HEK293 (cell line): ENCODE data around the gene TNFSF12.

ENCODE experiments used
- ZNF335 ChIP-seq: fragments of 450-650 bp; formaldehyde crosslinking; conservative IDR thresholded peaks from 2 replicates; pipeline ENCODE4 v1.5.1; 2016; ENCODE audit warnings: missing biosample characterization, missing genetic modification characterization
- TF ChIP-seq, protein P1 (sequence below): fragments of 450-650 bp; formaldehyde crosslinking; IDR thresholded peaks from 2 replicates; pipeline ENCODE4 v1.5.1; 2016; ENCODE audit warnings: missing biosample characterization, missing genetic modification characterization

- no peak for TF ChIP-seq ZNF335
- TF ChIP-seq, protein P1, sequence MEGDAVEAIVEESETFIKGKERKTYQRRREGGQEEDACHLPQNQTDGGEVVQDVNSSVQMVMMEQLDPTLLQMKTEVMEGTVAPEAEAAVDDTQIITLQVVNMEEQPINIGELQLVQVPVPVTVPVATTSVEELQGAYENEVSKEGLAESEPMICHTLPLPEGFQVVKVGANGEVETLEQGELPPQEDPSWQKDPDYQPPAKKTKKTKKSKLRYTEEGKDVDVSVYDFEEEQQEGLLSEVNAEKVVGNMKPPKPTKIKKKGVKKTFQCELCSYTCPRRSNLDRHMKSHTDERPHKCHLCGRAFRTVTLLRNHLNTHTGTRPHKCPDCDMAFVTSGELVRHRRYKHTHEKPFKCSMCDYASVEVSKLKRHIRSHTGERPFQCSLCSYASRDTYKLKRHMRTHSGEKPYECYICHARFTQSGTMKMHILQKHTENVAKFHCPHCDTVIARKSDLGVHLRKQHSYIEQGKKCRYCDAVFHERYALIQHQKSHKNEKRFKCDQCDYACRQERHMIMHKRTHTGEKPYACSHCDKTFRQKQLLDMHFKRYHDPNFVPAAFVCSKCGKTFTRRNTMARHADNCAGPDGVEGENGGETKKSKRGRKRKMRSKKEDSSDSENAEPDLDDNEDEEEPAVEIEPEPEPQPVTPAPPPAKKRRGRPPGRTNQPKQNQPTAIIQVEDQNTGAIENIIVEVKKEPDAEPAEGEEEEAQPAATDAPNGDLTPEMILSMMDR (tag by site-specific recombination) = no peak
These were observed 37.8 kb upstream of the TNFSF12 start for GRCh38 chr17:7511108-7511507.
